Dermis blood vessel endothelial cell (primary cell): ENCODE measurements around the gene CAPN1. TPM values are rescaled to one million over a fixed set of nuclear protein-coding genes. Genes with fewer than 3 reads are reported as not detected.

ENCODE experiments used
- total RNA-seq: library from RNA; depleted of rRNA; stranded (reverse); fragments of >200 nt; gene quantifications from 2 replicates; pipeline ENCODE4 v1.2.3, GENCODE V29; 2014

Gene CAPN1
- total RNA-seq, 1 donor from 2014 or later, result 97.2 TPM

Other genes starting within 250 kb of the CAPN1 start
- not detected in 2 replicates for gene GPHA2, start 246.0 kb upstream of the CAPN1 start, total RNA-seq
- gene MAJIN, start 209.8 kb upstream of the CAPN1 start, total RNA-seq, result 0.17 TPM in 1 of 2 replicates, not detected in the other
- gene BATF2, start 185.0 kb upstream of the CAPN1 start, total RNA-seq, result 0.34 and 1.1 TPM in 2 replicates
- gene ARL2, start 167.8 kb upstream of the CAPN1 start, total RNA-seq, result 144 and 145 TPM in 2 replicates
- 13.1 and 16.5 TPM in 2 replicates for gene SNX15, start 154.5 kb upstream of the CAPN1 start, total RNA-seq
- 12.4 and 16.0 TPM in 2 replicates for gene SAC3D1, start 140.7 kb upstream of the CAPN1 start, total RNA-seq
- 11.0 and 20.3 TPM in 2 replicates for gene NAALADL1, start 123.4 kb upstream of the CAPN1 start, total RNA-seq
- gene CDCA5, start 97.9 kb upstream of the CAPN1 start, total RNA-seq, result 4.4 and 17.5 TPM in 2 replicates
- 26.2 and 30.2 TPM in 2 replicates for gene ZFPL1, start 97.7 kb upstream of the CAPN1 start, total RNA-seq
- 319 and 409 TPM in 2 replicates for gene VPS51, start 85.7 kb upstream of the CAPN1 start, total RNA-seq
- 25.7 and 31.4 TPM in 2 replicates for gene TM7SF2, start 70.1 kb upstream of the CAPN1 start, total RNA-seq
- gene ZNHIT2, start 64.2 kb upstream of the CAPN1 start, total RNA-seq, result 8.1 and 13.1 TPM in 2 replicates
- gene FAU, start 59.8 kb upstream of the CAPN1 start, total RNA-seq, result 180 and 316 TPM in 2 replicates
- gene MRPL49, start 59.6 kb upstream of the CAPN1 start, total RNA-seq, result 51.8 and 59.2 TPM in 2 replicates
- gene SYVN1, start 47.4 kb upstream of the CAPN1 start, total RNA-seq, result 19.2 and 28.2 TPM in 2 replicates
- gene SPDYC, start 11.7 kb upstream of the CAPN1 start, total RNA-seq, result not detected in 2 replicates
- gene POLA2, start 80.0 kb downstream of the CAPN1 start, total RNA-seq, result 8.2 and 12.1 TPM in 2 replicates
- 11.4 and 12.3 TPM in 2 replicates for gene CDC42EP2, start 132.9 kb downstream of the CAPN1 start, total RNA-seq
- 32.7 and 60.4 TPM in 2 replicates for gene DPF2, start 151.9 kb downstream of the CAPN1 start, total RNA-seq
- gene TIGD3, start 172.8 kb downstream of the CAPN1 start, total RNA-seq, result 0.17 and 0.23 TPM in 2 replicates
- 1.0 and 3.3 TPM in 2 replicates for gene SLC25A45, start 200.7 kb downstream of the CAPN1 start, total RNA-seq
- gene FRMD8, start 204.7 kb downstream of the CAPN1 start, total RNA-seq, result 152 and 238 TPM in 2 replicates
- gene NEAT1, start 240.9 kb downstream of the CAPN1 start, total RNA-seq, result 50.4 and 189 TPM in 2 replicates